AG09309 (cell line): ENCODE results near the gene KLC1.

Source experiments
- DNase-seq: peaks from one replicate; pipeline ENCODE4 v3.0.0-alpha.2; 2010; ENCODE audit warnings: low read depth
- H3K4me3 ChIP-seq: 2 replicates; pipeline ENCODE4 v1.5.1; 2011; ENCODE audit warnings: mild to moderate bottlenecking, low read depth, low read length, moderate library complexity; ENCODE audit not compliant: control insufficient read depth
- CTCF ChIP-seq: IDR thresholded peaks from 2 replicates; pipeline ENCODE4 v1.5.1; 2011; ENCODE audit warnings: mild to moderate bottlenecking, low read depth, low read length, inconsistent platforms; ENCODE audit not compliant: insufficient read depth, control insufficient read depth; ENCODE audit errors: missing control alignments

Gene KLC1

GRCh38 chr14:103746701-103747100 lies 117.7 kb downstream of the KLC1 start:
- peak; percentile 16 for DNase-seq
- TF ChIP-seq CTCF, result no peak
- no peak overlapping the region for H3K4me3 ChIP-seq

GRCh38 chr14:103748534-103748857 lies 119.5 kb downstream of the KLC1 start:
- no peak for DNase-seq
- TF ChIP-seq CTCF, result no peak
- H3K4me3 ChIP-seq, result no peak overlapping the region

GRCh38 chr14:103749452-103749851 lies 120.4 kb downstream of the KLC1 start:
- no peak overlapping the region for H3K4me3 ChIP-seq
- DNase-seq, result no peak
- TF ChIP-seq CTCF, result no peak

- no peak overlapping the region for H3K4me3 ChIP-seq
- no peak for TF ChIP-seq CTCF
- DNase-seq, result no peak
These were observed 120.8 kb downstream of the KLC1 start for GRCh38 chr14:103749860-103750259.
